Stimulated activated CD4-positive, alpha-beta T cell treated with anti-CD3 and anti-CD28 coated beads, Interleukin-4, amount 100 ng/mL, for 4 hours (primary cell): ENCODE measurements around the gene REL.
"Not testable (repeated sequence)": the region's sequence is repeated elsewhere in the genome, so short reads cannot be mapped to it uniquely, and the experiment has no call there.

Source experiments
- DNase-seq, 2 experiments: peaks; one replicate each; pipeline ENCODE4 v3.0.0-alpha.2; 2020

Gene REL

DNA sequence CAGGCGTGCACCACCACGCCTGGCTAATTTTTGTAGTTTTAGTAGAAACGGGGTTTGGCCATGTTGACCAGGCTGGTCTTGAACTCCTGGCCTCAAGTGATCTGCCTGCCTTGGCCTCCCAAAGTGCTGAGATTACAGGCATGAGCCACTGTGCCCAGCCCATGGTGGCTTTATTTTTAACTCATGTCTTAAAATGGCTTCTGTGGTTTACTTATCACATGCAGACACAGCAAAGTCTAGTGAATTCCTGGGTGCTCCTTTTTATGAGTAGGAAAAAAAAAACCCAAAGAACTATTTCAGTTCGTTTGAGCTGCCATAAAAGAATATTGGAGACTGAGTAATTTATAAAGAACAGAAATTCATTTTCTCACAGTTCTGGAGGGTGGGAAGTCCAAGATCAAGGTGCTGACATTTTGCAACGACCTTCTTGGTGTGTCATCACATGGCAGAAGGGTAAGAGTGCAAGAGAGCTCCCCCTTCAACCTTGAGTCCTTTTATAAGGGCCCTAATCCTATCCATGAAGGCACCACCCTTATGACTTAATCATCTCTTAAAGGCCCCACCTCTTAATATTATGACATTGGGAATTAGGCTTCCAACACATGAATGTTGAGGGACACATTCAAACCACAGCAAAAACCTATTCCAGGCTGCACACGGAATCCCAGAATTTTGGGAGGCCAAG is 12.6 kb upstream of the REL start:
- no peak for DNase-seq

DNA sequence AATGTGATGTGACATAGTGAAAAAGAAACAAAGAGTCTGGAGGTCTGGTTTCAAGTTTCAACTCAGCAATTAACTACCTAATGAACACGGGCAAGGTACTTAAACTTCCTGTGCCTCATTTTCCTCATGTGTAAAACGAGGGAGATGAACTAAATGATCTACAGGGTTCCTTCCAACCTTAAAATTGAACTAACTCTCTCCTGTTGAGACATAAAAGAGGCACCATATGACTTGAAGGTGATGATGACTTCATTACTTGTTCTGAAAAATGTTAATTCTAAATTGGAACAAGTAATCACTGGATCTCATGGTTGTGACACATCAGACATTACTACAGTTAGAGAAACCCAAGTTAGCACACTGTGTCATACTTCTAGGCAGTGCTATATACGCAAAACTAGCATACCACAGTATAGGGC is 8.9 kb upstream of the REL start:
- DNase-seq = no peak

DNA sequence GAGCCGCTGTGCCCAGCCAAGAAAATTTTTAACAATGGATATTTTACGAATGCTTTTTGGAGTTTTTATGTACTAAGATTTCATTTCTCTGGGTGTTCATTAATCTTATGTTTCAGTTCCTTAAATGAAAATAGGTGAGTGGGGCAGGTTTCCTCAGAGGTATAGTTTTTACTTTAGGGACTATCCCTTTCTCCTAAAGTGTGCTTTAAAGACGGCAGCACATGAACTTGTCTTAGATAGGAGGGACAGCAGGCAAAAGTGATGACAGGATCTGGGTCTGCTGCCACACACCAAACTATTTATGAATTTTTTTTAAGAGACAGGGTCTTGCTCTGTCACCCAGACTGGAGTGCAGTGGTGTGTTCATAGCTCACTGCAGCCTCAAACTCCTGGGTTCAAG is 8.0 kb upstream of the REL start:
- no peak for DNase-seq

DNA sequence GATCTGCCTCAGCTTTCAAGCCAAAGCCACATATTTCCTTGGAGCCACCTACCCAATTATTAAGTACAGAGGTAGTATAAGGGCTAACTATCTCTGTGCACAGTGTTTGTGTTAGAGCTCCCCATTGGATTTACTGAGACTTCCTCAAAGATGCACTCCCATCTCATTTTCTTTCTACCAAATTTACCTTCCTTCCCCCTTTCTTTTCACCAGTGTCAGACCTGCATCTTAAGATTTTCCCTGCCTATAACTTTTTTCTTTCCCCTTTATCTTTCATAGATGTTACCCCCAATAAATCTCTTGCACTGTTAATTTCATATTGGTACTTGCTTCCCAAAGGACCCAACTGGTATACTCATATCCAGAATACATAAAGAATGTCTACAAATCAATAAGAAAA is 5.9 kb upstream of the REL start:
- no peak for DNase-seq

DNA sequence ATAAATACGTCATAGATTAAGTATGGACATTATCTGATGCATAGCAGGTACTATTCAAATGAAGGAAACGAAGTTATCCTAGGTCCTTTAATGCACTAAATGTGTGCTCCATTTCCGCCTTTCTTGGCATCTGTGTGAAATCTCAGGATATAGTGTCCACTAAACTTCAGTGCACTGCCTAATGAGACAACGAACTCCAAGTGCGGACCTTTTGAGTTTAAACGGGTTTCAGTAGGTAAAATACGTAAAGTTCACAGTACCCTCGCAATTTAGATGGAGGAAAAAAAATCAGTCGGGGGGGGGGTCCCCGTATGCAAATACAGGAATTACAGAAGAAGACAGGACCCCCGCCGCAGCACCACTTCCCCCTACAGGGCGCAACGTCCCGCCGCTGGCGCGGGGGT is 729 bp upstream of the REL start:
- no peak for DNase-seq

DNA sequence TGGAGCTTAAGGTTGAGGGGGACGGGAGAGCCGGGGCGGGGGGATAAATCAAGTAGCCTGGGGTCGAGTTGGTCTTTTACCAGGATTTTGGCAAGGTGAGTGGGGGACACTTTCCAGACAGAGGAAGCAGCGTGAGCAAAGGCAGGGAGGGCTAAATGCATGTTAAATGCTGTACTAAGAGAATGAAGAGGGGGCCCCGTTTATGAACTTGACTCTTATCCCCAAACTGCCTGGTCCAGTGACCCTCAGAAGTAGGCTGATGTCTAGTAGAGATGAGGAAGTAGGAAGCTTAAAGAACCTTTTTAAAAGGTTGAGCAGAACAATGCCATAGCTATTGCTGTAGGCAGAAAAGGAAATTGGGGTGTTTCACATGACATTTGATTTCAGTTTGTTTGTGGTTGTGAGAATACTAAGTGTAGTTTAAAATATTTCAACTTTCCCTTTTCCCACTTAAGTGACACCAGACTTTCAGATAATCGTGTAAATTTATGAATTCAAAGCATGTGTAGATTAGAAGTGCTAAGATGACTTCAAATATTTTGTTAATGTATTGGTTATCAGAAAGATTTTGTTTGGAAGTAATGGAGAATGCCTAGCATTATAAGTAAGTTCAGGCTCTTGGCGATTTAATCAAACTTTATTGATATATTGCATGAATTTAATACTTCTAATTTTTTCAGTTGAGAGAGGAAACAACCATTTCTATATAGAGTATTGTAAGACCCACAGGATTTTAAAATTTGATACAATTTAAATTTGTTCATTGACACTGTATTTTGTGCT is 1.8 kb downstream of the REL start:
- DNase-seq = peak in 1 of 2 experiments; percentile 8

DNA sequence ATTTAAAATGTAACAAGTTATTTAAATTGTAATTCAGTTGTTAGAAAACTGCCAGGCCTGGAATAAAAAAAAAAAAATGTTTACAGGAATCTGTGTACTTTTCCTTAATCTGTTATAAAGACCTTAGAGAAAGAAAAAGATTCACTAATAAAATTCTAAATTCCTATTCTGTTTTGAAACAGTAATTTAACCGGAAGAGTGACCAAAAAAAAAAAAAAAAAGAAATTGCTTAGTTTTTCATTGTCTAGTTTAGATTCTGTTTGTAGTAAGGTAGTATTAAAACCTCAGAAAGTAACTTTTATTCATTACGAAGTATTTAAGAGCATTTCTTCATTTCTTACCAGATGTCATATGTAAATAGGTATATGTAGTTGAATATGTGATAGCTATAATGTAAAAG is 2.5 kb downstream of the REL start:
- DNase-seq = no peak

DNA sequence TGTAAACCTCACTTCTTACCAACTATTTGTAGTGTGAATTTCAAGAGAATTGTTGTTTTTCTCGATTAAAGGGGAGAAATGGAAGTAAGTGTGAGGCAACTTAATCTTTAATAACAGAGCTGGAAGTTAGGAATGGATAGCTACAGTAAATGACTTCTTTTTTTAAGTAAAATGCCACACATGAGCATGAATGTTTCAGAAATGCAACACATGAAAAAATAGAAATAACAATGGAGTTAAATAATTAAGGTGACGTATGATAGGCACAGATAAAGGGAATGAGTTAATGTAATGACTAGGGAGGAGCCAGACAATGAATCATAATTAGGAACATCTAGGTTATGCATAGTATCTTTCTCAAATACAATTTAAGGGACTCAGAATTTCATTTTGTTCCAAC is 3.4 kb downstream of the REL start:
- no peak for DNase-seq

DNA sequence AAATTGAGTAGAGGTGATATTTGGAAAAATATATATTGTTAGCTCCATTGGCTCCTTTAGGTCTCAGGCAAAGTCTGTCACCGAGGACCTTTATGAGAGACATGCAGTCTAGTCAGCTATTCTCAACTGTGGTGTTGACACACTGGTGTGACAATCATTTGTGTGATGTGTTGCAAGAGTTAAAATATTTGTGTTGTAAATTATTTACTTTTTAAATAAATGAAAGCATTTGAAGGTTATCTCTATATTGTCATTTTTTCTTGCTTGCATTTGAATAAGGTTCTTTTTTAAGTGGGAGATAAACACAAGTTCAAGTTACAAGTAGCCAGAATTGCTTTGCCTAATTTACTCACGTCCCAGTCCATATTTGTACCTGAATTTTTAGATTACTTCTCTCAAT is 4.3 kb downstream of the REL start:
- DNase-seq = no peak

DNA sequence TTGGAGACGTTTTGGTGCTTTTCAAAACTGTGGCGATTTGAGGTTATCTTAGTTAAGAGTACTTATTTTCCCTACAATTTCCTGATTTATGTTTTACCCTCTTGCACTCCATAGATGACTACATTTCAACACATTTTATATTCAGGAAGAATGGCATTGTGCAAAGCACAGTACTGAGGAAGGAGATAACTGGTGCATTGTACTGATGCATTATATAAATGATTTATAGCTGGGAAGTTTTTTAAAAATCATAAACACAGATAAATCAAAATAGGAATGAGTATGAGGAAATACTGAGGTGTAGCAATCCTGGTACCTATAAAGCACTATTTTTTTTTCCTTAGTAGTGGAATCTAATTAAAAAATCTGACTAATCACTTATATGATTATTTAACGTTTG is 5.6 kb downstream of the REL start:
- no peak for DNase-seq

DNA sequence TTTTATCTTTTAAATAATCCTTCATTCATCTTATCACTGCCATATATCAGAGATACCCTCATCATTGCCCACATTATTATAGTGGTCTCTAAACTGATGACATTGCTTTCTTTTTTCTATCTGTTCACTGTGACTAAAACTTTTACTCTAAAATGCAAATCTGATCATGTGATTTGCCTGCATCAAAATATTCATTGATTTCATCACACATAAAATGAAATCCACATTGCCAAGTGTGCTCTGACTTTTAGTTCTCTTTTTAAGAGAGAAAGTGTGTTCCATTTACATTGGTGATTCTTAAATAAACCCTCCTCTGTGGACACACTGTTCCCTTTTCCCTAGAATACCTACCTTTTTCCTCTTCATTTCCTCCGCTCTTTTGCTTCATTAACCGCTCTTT is 7.5 kb downstream of the REL start:
- DNase-seq = no peak

DNA sequence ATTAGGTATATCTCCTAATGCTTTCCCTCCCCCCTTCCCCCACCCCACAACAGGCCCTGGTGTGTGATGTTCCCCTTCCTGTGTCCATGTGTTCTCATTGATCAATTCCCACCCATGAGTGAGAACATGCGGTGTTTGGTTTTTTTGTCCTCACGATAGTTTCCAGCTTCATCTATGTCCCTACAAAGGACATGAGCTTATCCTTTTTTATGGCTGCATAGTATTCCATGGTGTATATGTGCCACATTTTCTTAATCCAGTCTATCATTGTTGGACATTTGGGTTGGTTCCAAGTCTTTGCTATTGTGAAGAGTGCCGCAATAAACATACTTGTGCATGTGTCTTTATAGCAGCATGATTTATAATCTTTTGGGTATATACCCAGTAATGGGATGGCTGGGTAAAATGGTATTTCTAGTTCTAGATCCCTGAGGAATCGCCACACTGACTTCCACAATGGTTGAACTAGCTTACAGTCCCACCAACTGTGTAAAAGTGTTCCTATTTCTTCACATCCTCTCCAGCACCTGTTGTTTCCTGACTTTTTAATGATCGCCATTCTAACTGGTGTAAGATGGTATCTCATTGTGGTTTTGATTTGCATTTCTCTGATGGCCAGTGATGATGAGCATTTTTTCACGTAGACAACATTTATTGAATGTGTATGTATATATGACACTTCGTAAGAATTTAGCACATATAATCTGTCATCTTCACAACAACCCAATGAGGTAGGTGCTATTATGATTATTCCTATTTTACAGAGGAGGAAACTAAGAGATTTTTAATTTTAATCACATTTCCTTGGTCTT is 8.4 kb downstream of the REL start:
- DNase-seq = not testable (repeated sequence)

DNA sequence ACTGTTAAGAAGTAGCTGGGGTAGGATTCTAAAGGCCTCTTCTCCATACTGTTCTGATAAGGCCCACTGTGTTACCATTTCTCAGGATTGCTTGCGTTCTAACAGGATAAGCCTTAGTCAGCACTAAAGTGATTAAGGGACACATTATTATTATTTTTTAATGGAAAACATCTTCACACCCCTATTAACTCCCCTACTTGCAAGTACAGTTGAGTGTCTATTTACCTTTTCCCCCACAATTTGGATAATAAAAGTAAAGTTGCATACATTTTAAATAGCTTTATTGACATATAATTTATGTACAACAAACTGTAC is 9.0 kb downstream of the REL start:
- DNase-seq = no peak

DNA sequence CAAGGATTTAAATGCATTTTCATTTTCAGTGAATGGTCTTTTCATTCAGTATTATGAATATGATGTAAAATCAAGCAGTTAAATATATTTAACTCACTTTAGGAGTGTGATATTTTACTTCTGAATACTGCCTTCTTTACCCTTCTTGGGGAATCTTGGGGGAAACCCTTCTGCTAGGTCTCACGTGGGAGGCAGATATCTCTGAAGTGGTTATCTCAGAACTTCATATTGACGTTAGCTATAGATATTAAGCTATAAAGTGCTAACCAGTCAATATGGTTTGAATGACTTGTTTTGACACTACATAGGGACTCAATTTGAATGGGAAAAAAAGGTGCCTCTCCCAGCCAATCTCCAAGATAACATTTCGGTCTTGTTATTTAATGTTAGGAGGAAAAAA is 9.8 kb downstream of the REL start:
- DNase-seq = peak in 1 of 2 experiments; percentile 34

DNA sequence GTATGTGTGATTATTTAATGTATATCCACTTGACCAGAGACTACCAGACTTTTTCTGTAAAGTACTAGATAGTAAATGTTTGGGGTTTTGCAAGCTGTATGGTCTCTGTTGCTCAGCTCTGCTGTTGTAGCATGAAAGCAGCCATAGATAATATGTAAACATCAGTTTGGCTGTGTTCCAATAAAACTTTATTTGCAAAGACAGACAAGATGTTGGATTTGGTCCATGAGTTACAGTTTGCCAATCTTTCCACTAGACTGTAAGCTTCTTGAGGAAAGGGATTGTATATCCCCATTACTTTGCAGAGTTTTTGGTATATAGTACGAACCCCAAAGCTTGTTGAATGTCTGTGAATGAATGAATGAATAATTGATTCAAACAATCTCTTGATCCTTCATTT is 17.2 kb downstream of the REL start:
- DNase-seq = no peak

DNA sequence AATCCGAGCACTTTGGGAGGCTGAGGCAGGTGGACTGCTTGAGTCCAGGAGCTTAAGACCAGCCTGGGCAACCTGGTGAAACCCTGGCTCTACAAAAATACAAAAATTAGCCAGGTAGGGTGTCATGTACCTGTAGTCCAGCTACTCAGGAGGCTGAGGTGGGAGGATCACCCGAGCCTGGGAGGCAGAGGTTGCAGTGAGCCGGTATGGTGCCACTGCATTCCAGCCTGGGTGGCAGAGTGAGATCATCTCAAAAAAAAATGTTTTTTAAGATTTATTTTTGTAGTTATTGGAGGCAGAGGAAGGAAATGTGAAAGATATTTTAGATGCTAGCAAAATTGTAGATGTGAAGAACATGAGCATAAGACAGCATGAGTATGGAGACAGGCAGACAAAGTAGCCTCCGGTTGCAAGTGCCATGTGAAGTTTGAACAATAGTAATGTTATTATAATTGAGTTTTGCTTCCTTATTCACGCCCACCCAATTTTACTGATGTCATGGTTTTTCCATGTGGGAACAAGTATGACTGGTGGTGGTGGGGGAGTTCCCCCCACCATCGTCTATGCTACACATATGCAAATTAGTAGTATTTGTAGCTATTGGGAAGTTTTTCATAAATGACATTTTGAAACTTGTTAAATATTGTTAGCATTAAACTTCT is 18.0 kb downstream of the REL start:
- DNase-seq = peak; percentile 22 to 76

DNA sequence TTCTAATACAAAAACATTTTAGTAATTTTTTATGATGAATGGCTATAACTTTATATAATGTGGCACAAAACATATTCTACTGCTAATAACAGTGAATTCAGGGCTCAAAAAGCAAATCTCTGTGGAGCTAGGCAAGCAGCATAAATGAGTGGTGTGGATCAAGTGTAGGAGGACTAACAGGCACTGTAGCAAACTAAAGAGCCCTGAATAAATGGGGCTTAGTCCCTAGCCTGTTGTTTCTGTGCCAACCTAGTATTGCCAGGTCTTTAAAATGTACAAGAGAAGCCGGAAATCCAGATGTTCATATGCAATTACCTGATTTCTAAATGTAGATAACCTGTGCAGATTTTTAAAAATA is 18.5 kb downstream of the REL start:
- no peak for DNase-seq

DNA sequence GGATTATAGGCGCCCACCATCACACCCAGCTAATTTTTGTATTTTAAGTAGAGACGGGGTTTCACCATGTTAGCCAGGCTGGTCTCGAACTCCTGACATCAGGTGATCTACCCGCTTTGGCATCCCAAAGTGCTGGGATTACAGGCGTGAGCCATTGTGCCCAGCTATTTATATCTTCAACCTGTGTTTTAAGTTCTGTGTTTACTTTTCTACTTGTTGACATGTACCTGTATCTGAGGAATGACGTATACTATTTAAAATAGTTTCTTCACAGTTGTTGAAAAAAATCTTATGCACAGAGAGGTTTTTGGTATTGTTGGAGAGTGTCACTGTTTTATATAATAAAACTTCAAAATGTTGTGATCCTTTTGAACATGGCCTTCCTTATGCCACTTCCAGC is 19.9 kb downstream of the REL start:
- DNase-seq = not testable (repeated sequence)

DNA sequence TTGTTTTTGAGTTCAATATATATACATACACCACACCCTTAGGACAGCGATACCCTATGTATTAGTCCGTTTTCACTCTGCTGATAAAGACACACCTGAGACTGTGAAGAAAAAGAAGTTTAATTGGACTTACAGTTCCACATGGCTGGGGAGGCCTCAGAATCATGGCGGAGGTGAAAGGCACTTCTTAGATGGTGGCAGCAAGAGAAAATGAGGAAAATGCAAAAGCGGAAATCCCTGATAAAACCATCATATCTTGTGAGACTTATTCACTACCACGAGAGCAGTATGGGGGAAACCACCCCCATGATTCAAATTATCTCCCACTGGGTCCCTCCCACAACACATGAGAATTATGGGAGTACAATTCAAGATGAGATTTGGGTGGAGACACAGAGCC is 24.5 kb downstream of the REL start:
- DNase-seq = not testable (repeated sequence)

DNA sequence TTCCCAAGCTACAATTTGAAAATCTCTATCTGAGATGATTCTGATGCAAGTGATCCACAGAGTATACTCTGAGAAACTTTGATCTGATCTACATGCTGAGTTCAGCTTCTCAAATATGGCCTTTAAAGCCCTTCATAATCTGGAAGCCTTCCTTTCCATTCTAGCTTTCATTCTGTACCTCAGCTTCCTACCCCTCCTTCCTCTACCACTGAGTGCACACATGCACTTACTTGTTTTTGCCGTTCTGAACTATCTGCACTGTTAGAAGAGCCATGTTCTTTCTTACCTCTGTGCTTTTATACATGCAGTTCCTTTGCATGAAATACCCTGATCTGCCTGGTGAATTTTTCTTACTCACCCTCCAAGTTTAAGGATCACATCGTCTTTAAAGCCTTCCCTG is 25.0 kb downstream of the REL start:
- no peak for DNase-seq

DNA sequence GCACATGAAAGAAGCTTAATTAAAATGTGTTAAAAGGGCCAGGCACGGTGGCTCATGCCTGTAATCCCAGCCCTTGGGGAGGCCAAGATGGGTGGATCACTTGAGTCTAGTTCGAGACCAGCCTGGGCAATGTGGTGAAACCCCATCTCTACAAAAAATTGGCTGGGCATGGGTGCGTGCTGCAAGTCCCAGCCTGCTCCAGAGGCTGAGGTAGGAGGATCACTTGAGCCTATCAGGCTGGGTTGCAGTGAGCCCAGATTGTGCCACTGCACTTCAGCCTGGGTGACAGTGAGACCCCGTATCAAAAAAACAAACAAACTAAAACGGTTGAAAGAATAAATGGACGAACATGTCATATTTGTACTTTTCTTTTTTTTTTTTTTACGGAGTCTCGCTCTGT is 26.0 kb downstream of the REL start:
- no peak for DNase-seq

DNA sequence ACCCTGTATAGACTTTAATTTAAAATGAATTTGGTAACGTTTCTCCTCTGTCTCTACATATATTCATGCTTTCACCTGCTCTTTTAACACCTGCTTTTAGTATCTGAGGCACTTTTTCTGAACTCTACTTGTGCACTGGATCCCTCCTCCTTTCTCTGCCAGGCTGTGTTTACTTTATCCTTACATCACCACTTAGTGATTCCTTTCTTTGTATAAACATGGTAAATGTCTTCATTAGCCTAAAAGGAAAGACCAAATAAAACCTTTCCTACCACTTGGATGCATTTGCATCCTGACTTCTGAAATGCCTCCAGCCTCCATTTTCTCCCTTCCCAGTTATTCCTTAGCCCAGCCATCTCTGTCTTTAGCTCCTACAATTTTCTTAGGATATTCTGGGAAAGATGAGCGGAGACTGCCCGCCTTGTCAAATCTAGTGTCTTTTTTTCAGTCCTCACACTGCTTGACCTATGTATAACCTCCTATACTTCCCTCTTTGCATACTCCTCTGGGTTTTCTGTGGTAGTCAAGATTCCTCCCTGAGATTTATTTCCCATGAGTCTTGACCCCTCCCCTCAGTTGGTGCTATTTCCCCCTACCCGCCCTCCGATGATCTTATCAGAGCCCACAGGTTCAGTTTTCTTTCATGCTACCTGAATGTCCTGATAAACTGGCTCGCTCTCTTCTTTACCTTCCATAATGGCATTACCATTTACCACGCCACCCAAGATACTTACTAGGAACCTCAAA is 44.8 kb downstream of the REL start:
- DNase-seq = no peak
